PFSK-1 (cell line): ENCODE results near the gene TNFRSF12A.

Source experiments
- FOXP2 ChIP-seq: optimal IDR thresholded peaks from 2 replicates; pipeline ENCODE3; 2011; ENCODE audit warnings: borderline replicate concordance, control low read depth, inconsistent platforms; ENCODE audit not compliant: insufficient read depth; ENCODE audit errors: extremely low read length, extremely low read depth
- POLR2AphosphoS5 ChIP-seq: IDR thresholded peaks from 2 replicates; pipeline ENCODE4 v1.6.1; 2012; ENCODE audit warnings: low read depth, mild to moderate bottlenecking, control low read depth, low read length, moderate library complexity
- REST ChIP-seq, 2 experiments: IDR thresholded peaks; 2 replicates each; pipeline versions ENCODE4 v1.6.1 to v1.8.0; 2011 to 2012; ENCODE audit warnings: low read depth in 2 of 2, low read length in 2 of 2, control low read depth in 1 of 2, inconsistent platforms in 1 of 2, mild to moderate bottlenecking in 1 of 2, moderate library complexity in 1 of 2; ENCODE audit not compliant: insufficient read depth in 1 of 2
- SIN3A ChIP-seq: IDR thresholded peaks from 2 replicates; pipeline ENCODE4 v1.6.1; 2012; ENCODE audit warnings: mild to moderate bottlenecking, low read length, moderate library complexity, borderline replicate concordance; ENCODE audit not compliant: insufficient read depth
- TAF1 ChIP-seq: IDR thresholded peaks from 2 replicates; pipeline ENCODE4 v1.6.1; 2012; ENCODE audit warnings: low read length, control low read depth, borderline replicate concordance; ENCODE audit not compliant: insufficient read depth

The TNFRSF12A gene

GRCh38 chr16:3066440-3066748 lies 46.2 kb downstream of the TNFRSF12A start:
- TF ChIP-seq FOXP2, result no peak
- no peak for TF ChIP-seq REST (IDR thresholded peaks at IDR 0.05; ENCODE audit: insufficient read depth in 1 of 2, low read depth in 2 of 2, low read length in 2 of 2)
- no peak for TF ChIP-seq TAF1
- TF ChIP-seq SIN3A, result no peak

GRCh38 chr16:3068487-3068886 lies 48.3 kb downstream of the TNFRSF12A start:
- TF ChIP-seq REST (IDR thresholded peaks at IDR 0.05; ENCODE audit: insufficient read depth in 1 of 2, low read depth in 2 of 2, low read length in 2 of 2), result no peak
- TF ChIP-seq TAF1, result no peak
- TF ChIP-seq POLR2AphosphoS5, result no peak
- no peak for TF ChIP-seq SIN3A
- no peak for TF ChIP-seq FOXP2

- TF ChIP-seq SIN3A, result no peak
- no peak for TF ChIP-seq TAF1
- TF ChIP-seq POLR2AphosphoS5, result no peak
- TF ChIP-seq FOXP2, result no peak
- TF ChIP-seq REST (IDR thresholded peaks at IDR 0.05; ENCODE audit: insufficient read depth in 1 of 2, low read depth in 2 of 2, low read length in 2 of 2), result no peak
Measured at GRCh38 chr16:3070608-3071111, 50.5 kb downstream of the TNFRSF12A start.

- TF ChIP-seq REST (IDR thresholded peaks at IDR 0.05; ENCODE audit: insufficient read depth in 1 of 2, low read depth in 2 of 2, low read length in 2 of 2) (no peak), FOXP2 (no peak), SIN3A (no peak), POLR2AphosphoS5 (no peak), TAF1 (no peak)
Measured at GRCh38 chr16:3071655-3072054, 51.5 kb downstream of the TNFRSF12A start.
